Keratinocyte (primary cell): ENCODE measurements around the gene VANGL2. TPM values are rescaled to one million over a fixed set of nuclear protein-coding genes. Genes with fewer than 3 reads are reported as not detected.

Source experiments
- DNase-seq: peaks from one replicate; pipeline ENCODE4 v3.0.0-alpha.2; 2011; ENCODE audit warnings: low read depth, missing footprints, low spot score
- FAIRE-seq: peaks from 2 replicates; lab custom pipeline; 2011; peaks lifted over from hg19 to GRCh38; lab: Jason Lieb, UNC
- H2AFZ ChIP-seq: 2 replicates; pipeline ENCODE4 v1.6.0; 2012; ENCODE audit warnings: low read length, control low read depth, inconsistent platforms; ENCODE audit not compliant: control insufficient read depth
- H3K27ac ChIP-seq: 2 replicates; pipeline ENCODE4 v1.5.1; 2011; ENCODE audit warnings: low read length; ENCODE audit not compliant: control insufficient read depth, insufficient read depth
- H3K27me3 ChIP-seq: 3 replicates; pipeline ENCODE4 v1.6.0; 2011; ENCODE audit warnings: low read length; ENCODE audit not compliant: control insufficient read depth, insufficient read depth; ENCODE audit errors: extremely low read depth
- H3K36me3 ChIP-seq, 2 experiments: 2 replicates in 1 of 2; 3 replicates in 1 of 2; pipeline ENCODE4 v1.5.1; 2011; ENCODE audit warnings: low read length in 2 of 2, mild to moderate bottlenecking in 1 of 2; ENCODE audit not compliant: control insufficient read depth in 2 of 2, insufficient read depth in 2 of 2; ENCODE audit errors: extremely low read depth in 1 of 2
- H3K4me1 ChIP-seq: 3 replicates; pipeline ENCODE4 v1.5.1; 2011; ENCODE audit warnings: low read length; ENCODE audit not compliant: control insufficient read depth, insufficient read depth; ENCODE audit errors: extremely low read depth
- H3K4me2 ChIP-seq: 3 replicates; pipeline ENCODE4 v1.6.0; 2011; ENCODE audit warnings: low read depth, low read length; ENCODE audit not compliant: control insufficient read depth, insufficient read depth; ENCODE audit errors: extremely low read depth
- H3K4me3 ChIP-seq, 3 experiments: fragments of 200-600 bp in 1 of 3; sonication (generic) in 1 of 3; 2 replicates in 2 of 3; 3 replicates in 1 of 3; pipeline ENCODE4 v1.5.1; 2011 to 2016; ENCODE audit warnings: low read length in 3 of 3, mild to moderate bottlenecking in 3 of 3, control low read depth in 2 of 3, inconsistent platforms in 1 of 3, low read depth in 1 of 3, mixed read lengths in 1 of 3, mixed run types in 1 of 3, moderate library complexity in 1 of 3; ENCODE audit not compliant: control insufficient read depth in 2 of 3, insufficient read depth in 2 of 3; ENCODE audit errors: extremely low read depth in 1 of 3
- H3K79me2 ChIP-seq: 2 replicates; pipeline ENCODE4 v1.6.0; 2012; ENCODE audit warnings: low read length; ENCODE audit not compliant: control insufficient read depth, insufficient read depth
- H3K9ac ChIP-seq: 3 replicates; pipeline ENCODE4 v1.6.0; 2011; ENCODE audit warnings: low read length; ENCODE audit not compliant: control insufficient read depth, insufficient read depth; ENCODE audit errors: extremely low read depth
- H3K9me1 ChIP-seq: 3 replicates; pipeline ENCODE4 v1.6.0; 2011; ENCODE audit warnings: low read length; ENCODE audit not compliant: control insufficient read depth, insufficient read depth; ENCODE audit errors: extremely low read depth
- H3K9me3 ChIP-seq: 2 replicates; pipeline ENCODE4 v1.5.1; 2012; ENCODE audit warnings: low read depth, low read length; ENCODE audit not compliant: control insufficient read depth
- H4K20me1 ChIP-seq: 3 replicates; pipeline ENCODE4 v1.6.0; 2011; ENCODE audit warnings: low read length; ENCODE audit not compliant: control insufficient read depth, insufficient read depth; ENCODE audit errors: extremely low read depth
- CTCF ChIP-seq, 3 experiments: IDR thresholded peaks in 1 of 3; conservative IDR thresholded peaks in 1 of 3; optimal IDR thresholded peaks in 1 of 3; 2 replicates in 2 of 3; 3 replicates in 1 of 3; pipeline versions ENCODE3 to v1.5.1; 2011; ENCODE audit warnings: low read length in 3 of 3, mild to moderate bottlenecking in 3 of 3, moderate library complexity in 2 of 3, control low read depth in 1 of 3, inconsistent platforms in 1 of 3; ENCODE audit not compliant: insufficient read depth in 2 of 3; ENCODE audit errors: extremely low read depth in 1 of 3
- EZH2 ChIP-seq: IDR thresholded peaks from one replicate; pipeline ENCODE4 v1.6.1; 2012; ENCODE audit warnings: inconsistent platforms, mild to moderate bottlenecking, low read length, moderate library complexity
- dilution Hi-C: fragments of 300-500 bp; cut with MboI; formaldehyde crosslinking; loops from one replicate; pipeline ENCODE4 v1.7.0; 2020; ENCODE audit warnings: low sequenced_read_pairs; ENCODE audit not compliant: extremely low pct_ligation_motif_present
- polyA plus RNA-seq, 5 experiments: library from polyadenylated mRNA; depleted of rRNA in 3 of 5; stranded (reverse) in 3 of 5; stranded (forward) in 1 of 5; unstranded in 1 of 5; fragments of >200 nt; gene quantifications; 1 replicate in 1 of 5; 2 replicates in 3 of 5; 3 replicates in 1 of 5; pipeline versions ENCODE4 v1.2.1 to v1.2.3, GENCODE V29; 2011 to 2012; ENCODE audit warnings: missing spikeins in 2 of 5, low read depth in 1 of 5, low replicate concordance in 1 of 5

The VANGL2 gene
- polyA plus RNA-seq, 1 donor (not counting 4 experiments of a cell fraction or from before 2014, with no cell fraction given) = 10.9 TPM

DNA sequence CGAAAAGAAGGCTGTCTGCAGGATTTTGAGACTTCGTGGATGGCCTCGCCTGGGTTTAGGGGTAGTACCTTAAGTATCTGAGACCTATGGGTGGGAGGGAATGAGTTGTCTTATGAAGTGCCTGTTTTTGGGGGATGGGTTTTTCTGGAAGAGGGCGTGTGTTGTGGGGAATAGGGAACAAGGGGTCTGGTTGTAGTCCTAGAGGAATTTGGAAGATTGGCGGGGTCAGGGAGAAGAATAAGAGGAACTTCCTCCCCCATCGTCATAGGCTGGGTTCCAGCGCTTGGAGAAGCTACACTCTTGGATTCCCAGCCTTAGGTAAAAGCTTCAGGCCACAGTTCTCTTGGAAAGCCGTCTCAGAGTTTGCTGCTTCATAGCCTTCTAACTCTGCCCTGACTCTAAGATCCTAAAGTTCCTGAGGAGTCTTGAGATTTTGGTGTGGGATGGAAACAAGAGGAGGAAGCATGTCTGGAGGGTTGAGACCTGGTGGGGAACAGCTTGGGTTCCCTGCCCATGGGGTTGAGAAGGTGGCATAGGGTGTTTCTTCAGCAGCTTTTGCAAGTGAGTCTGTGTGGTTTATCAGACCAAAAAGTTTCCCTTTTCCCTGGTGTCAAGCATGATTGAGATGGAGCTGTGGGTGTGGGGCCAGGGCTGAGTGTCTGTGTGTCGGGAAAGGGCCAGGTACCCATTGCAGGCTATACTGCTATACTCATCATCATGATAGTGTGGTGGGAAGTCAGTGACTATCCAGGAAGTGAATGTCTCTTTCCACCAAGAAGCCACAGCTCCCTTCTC is 1.8 kb downstream of the VANGL2 start:
- Histone ChIP-seq H3K4me1 (peaks cover 61% of the 10 kb centered on the region), H3K9me1 (peaks cover 2% of the 10 kb centered on the region), H4K20me1 (no peaks in the 10 kb centered on the region), H3K9ac (no peak overlapping the region), H3K4me2 (peak overlapping the region; percentile 83), H3K36me3 (no peaks in the 10 kb centered on the region), H3K27ac (no peak overlapping the region), H2AFZ (no peak overlapping the region), H3K79me2 (peaks cover 3% of the 10 kb centered on the region), H3K27me3 (no peaks in the 10 kb centered on the region), H3K4me3 (peak overlapping the region in 1 of 3 experiments; percentile 91), H3K9me3 (no peaks in the 10 kb centered on the region)
- no peak for TF ChIP-seq CTCF (optimal IDR thresholded peaks at IDR 0.05 in 1 of 3, IDR thresholded peaks at IDR 0.05 in 1 of 3, conservative IDR thresholded peaks at IDR 0.05 in 1 of 3; ENCODE audit: extremely low read depth in 1 of 3, insufficient read depth in 2 of 3, low read length in 3 of 3)
- TF ChIP-seq EZH2 = no peak
- DNase-seq = no peak
- dilution Hi-C loops = no loop called here
- FAIRE-seq = peak; percentile 56

DNA sequence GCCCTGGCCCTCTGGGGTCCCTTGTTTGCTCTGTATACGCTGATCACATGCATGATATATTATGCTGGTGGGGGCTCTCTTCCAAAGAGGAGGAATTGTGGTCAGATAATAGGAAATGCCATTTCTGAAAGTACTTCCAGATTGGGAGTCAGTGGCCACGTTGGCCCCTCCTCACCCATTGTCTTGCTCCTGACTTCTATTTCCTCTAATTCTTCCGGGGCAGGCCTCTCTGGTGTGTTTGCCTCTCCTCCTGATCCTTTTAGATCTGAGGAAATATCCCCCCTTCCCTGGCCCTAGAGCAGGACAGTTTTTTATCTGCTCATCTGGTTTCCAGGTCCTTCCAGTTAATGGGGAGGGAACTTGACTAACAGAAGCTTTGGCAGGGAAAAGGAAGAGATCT is 2.9 kb downstream of the VANGL2 start:
- H3K9me3 ChIP-seq = no peaks in the 10 kb centered on the region
- H4K20me1 ChIP-seq = no peaks in the 10 kb centered on the region
- no peak overlapping the region for H3K4me2 ChIP-seq
- TF ChIP-seq EZH2 (no peak), CTCF (optimal IDR thresholded peaks at IDR 0.05 in 1 of 3, IDR thresholded peaks at IDR 0.05 in 1 of 3, conservative IDR thresholded peaks at IDR 0.05 in 1 of 3; ENCODE audit: extremely low read depth in 1 of 3, insufficient read depth in 2 of 3, low read length in 3 of 3) (no peak)
- no peak for DNase-seq
- H3K4me1 ChIP-seq = peaks cover 72% of the 10 kb centered on the region
- no peak overlapping the region for H3K9ac ChIP-seq
- H2AFZ ChIP-seq = peak overlapping the region; percentile 16
- no peak overlapping the region for H3K4me3 ChIP-seq
- no peak overlapping the region for H3K27ac ChIP-seq
- dilution Hi-C loops = no loop called here
- no peaks in the 10 kb centered on the region for H3K36me3 ChIP-seq
- H3K9me1 ChIP-seq = peaks cover 2% of the 10 kb centered on the region
- peaks cover 3% of the 10 kb centered on the region for H3K79me2 ChIP-seq
- no peak for FAIRE-seq
- H3K27me3 ChIP-seq = no peaks in the 10 kb centered on the region
